ENCODE data around the gene PHLDA3. TPM values are rescaled to one million over a fixed set of nuclear protein-coding genes. Genes with fewer than 3 reads are reported as not detected.
A peak's percentile ranks its signal among the peaks of the same experiment; 100 is the strongest.
"Not testable (repeated sequence)": the region's sequence is repeated elsewhere in the genome, so short reads cannot be mapped to it uniquely, and the experiment has no call there.

PHLDA3 gene
- total RNA-seq, 1 experiment from 2014 or later: 36.1 TPM

- in situ Hi-C loops (cut with HindIII; ENCODE audit: low pct_unique_long_range_greater_than_20kb, low sequenced_read_pairs); DNase-seq (ENCODE audit: low read depth, low spot score): not testable (repeated sequence)
These were observed 24.2 kb upstream of the PHLDA3 start for GRCh38 chr1:201493026-201493656.

GRCh38 chr1:201491896-201492511 lies 23.0 kb upstream of the PHLDA3 start:
- in situ Hi-C loops (cut with HindIII; ENCODE audit: low pct_unique_long_range_greater_than_20kb, low sequenced_read_pairs): no loop called here
- DNase-seq (ENCODE audit: low read depth, low spot score): no peak

GRCh38 chr1:201490708-201491131 lies 21.7 kb upstream of the PHLDA3 start:
- in situ Hi-C loops (cut with HindIII; ENCODE audit: low pct_unique_long_range_greater_than_20kb, low sequenced_read_pairs): no loop called here
- DNase-seq (ENCODE audit: low read depth, low spot score): no peak

- in situ Hi-C loops (cut with HindIII; ENCODE audit: low pct_unique_long_range_greater_than_20kb, low sequenced_read_pairs): no loop called here
- DNase-seq (ENCODE audit: low read depth, low spot score): no peak
These were observed 20.8 kb upstream of the PHLDA3 start for GRCh38 chr1:201489643-201490261.

- in situ Hi-C loops (cut with HindIII; ENCODE audit: low pct_unique_long_range_greater_than_20kb, low sequenced_read_pairs): no loop called here
- DNase-seq (ENCODE audit: low read depth, low spot score): no peak
These were observed 20.0 kb upstream of the PHLDA3 start for GRCh38 chr1:201488830-201489589.

- in situ Hi-C loops (cut with HindIII; ENCODE audit: low pct_unique_long_range_greater_than_20kb, low sequenced_read_pairs): no loop called here
- no peak for DNase-seq (ENCODE audit: low read depth, low spot score)
These were observed 18.8 kb upstream of the PHLDA3 start for GRCh38 chr1:201487742-201488141.

GRCh38 chr1:201486187-201486586 lies 17.2 kb upstream of the PHLDA3 start:
- no peak for DNase-seq (ENCODE audit: low read depth, low spot score)
- in situ Hi-C loops (cut with HindIII; ENCODE audit: low pct_unique_long_range_greater_than_20kb, low sequenced_read_pairs): no loop called here

- DNase-seq (ENCODE audit: low read depth, low spot score): no peak
- in situ Hi-C loops (cut with HindIII; ENCODE audit: low pct_unique_long_range_greater_than_20kb, low sequenced_read_pairs): no loop called here
These were observed 16.3 kb upstream of the PHLDA3 start for GRCh38 chr1:201485184-201485774.

- in situ Hi-C loops (cut with HindIII; ENCODE audit: low pct_unique_long_range_greater_than_20kb, low sequenced_read_pairs): no loop called here
- no peak for DNase-seq (ENCODE audit: low read depth, low spot score)
These were observed 14.5 kb upstream of the PHLDA3 start for GRCh38 chr1:201483373-201483949.

GRCh38 chr1:201482755-201483154 lies 13.8 kb upstream of the PHLDA3 start:
- in situ Hi-C loops (cut with HindIII; ENCODE audit: low pct_unique_long_range_greater_than_20kb, low sequenced_read_pairs): no loop called here
- DNase-seq (ENCODE audit: low read depth, low spot score): no peak

GRCh38 chr1:201481761-201482493 lies 12.9 kb upstream of the PHLDA3 start:
- in situ Hi-C loops (cut with HindIII; ENCODE audit: low pct_unique_long_range_greater_than_20kb, low sequenced_read_pairs): no loop called here

GRCh38 chr1:201481004-201481380 lies 12.0 kb upstream of the PHLDA3 start:
- in situ Hi-C loops (cut with HindIII; ENCODE audit: low pct_unique_long_range_greater_than_20kb, low sequenced_read_pairs): no loop called here

More at GRCh38 chr1:201481761-201482493, 12.9 kb upstream of the PHLDA3 start:
- DNase-seq (ENCODE audit: low read depth, low spot score): peak; percentile 85

GRCh38 chr1:201480231-201481003 lies 11.4 kb upstream of the PHLDA3 start:
- in situ Hi-C loops (cut with HindIII; ENCODE audit: low pct_unique_long_range_greater_than_20kb, low sequenced_read_pairs): no loop called here
- peak; percentile 92 for DNase-seq (ENCODE audit: low read depth, low spot score)

More at GRCh38 chr1:201481004-201481380, 12.0 kb upstream of the PHLDA3 start:
- no peak for DNase-seq (ENCODE audit: low read depth, low spot score)

GRCh38 chr1:201479201-201479730 lies 10.3 kb upstream of the PHLDA3 start:
- in situ Hi-C loops (cut with HindIII; ENCODE audit: low pct_unique_long_range_greater_than_20kb, low sequenced_read_pairs): no loop called here
- DNase-seq (ENCODE audit: low read depth, low spot score): no peak

GRCh38 chr1:201478666-201479065 lies 9.7 kb upstream of the PHLDA3 start:
- in situ Hi-C loops (cut with HindIII; ENCODE audit: low pct_unique_long_range_greater_than_20kb, low sequenced_read_pairs); DNase-seq (ENCODE audit: low read depth, low spot score): not testable (repeated sequence)

- DNase-seq (ENCODE audit: low read depth, low spot score): no peak
- in situ Hi-C loops (cut with HindIII; ENCODE audit: low pct_unique_long_range_greater_than_20kb, low sequenced_read_pairs): no loop called here
These were observed 7.8 kb upstream of the PHLDA3 start for GRCh38 chr1:201476670-201477344.

Data from SK-MEL-5 (cell line).